Measurements from ENCODE around the gene SLC4A5. TPM values are rescaled to one million over a fixed set of nuclear protein-coding genes. Genes with fewer than 3 reads are reported as not detected.

SLC4A5 gene
- total and polyA plus RNA-seq, 7 donors = under 0.01 to 12.2 (median 1.8) TPM

- WGBS, 2 donors = 23 to 24% methylated on average over 4 of the region's 4 CpGs
- intact Hi-C loops (cut with DNase I) = no loop called here
- TF ChIP-seq EP300 (IDR thresholded peaks at IDR 0.05) = no peak
- no peak for TF ChIP-seq POLR2AphosphoS5 (IDR thresholded peaks at IDR 0.05)
- TF ChIP-seq POLR2A (IDR thresholded peaks at IDR 0.05) = no peak
- TF ChIP-seq, protein P1, sequence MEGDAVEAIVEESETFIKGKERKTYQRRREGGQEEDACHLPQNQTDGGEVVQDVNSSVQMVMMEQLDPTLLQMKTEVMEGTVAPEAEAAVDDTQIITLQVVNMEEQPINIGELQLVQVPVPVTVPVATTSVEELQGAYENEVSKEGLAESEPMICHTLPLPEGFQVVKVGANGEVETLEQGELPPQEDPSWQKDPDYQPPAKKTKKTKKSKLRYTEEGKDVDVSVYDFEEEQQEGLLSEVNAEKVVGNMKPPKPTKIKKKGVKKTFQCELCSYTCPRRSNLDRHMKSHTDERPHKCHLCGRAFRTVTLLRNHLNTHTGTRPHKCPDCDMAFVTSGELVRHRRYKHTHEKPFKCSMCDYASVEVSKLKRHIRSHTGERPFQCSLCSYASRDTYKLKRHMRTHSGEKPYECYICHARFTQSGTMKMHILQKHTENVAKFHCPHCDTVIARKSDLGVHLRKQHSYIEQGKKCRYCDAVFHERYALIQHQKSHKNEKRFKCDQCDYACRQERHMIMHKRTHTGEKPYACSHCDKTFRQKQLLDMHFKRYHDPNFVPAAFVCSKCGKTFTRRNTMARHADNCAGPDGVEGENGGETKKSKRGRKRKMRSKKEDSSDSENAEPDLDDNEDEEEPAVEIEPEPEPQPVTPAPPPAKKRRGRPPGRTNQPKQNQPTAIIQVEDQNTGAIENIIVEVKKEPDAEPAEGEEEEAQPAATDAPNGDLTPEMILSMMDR (IDR thresholded peaks at IDR 0.05) = no peak
- Histone ChIP-seq H3K9me3 (no peaks in the 10 kb centered on the region), H3K4me3 (no peak overlapping the region), H3K27ac (no peak overlapping the region), H3K36me3 (no peaks in the 10 kb centered on the region), H3K4me1 (no peaks in the 10 kb centered on the region), H3K27me3 (no peaks in the 10 kb centered on the region)
- DNase-seq = no peak
Observed at GRCh38 chr2:74290466-74291217, 52.6 kb downstream of the SLC4A5 start.

- TF ChIP-seq POLR2AphosphoS5 (IDR thresholded peaks at IDR 0.05) = no peak
- TF ChIP-seq POLR2A (IDR thresholded peaks at IDR 0.05) = no peak
- TF ChIP-seq, protein P1 (IDR thresholded peaks at IDR 0.05) = no peak
- no peak for TF ChIP-seq EP300 (IDR thresholded peaks at IDR 0.05)
- H3K4me3 ChIP-seq = no peak overlapping the region
- no peaks in the 10 kb centered on the region for H3K4me1 ChIP-seq
- DNase-seq = no peak
- no peak overlapping the region for H3K27ac ChIP-seq
- H3K9me3 ChIP-seq = no peaks in the 10 kb centered on the region
- 78 to 93% methylated on average over 3 of the region's 3 CpGs for WGBS, 2 donors
- intact Hi-C loops (cut with DNase I) = no loop called here
- H3K36me3 ChIP-seq = no peaks in the 10 kb centered on the region
- H3K27me3 ChIP-seq = no peaks in the 10 kb centered on the region
Observed at GRCh38 chr2:74290066-74290465, 53.1 kb downstream of the SLC4A5 start.

DNA sequence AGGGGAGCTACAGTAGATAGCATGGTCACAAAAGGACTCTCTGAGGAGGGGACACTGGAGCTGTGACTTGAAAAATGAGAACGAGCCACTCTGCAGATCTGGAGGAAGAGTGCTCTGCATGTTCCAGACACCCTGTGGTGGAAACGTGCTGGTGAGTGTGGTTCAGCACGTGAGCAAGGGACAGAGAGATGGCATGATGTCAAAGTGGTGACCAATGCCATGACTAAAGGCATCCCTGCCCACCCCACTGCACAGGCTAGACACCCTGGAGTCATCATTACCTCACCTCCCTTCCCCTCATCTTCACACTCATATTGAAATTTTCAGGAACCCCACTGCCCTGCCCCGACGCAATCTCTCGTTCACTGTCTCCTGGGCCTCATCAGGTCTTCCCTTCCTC, 56.5 kb downstream of the SLC4A5 start:
- Histone ChIP-seq H3K36me3 (no peaks in the 10 kb centered on the region), H3K27ac (no peak overlapping the region), H3K4me3 (no peak overlapping the region), H3K27me3 (no peaks in the 10 kb centered on the region), H3K9me3 (no peaks in the 10 kb centered on the region), H3K4me1 (no peaks in the 10 kb centered on the region)
- no peak for TF ChIP-seq POLR2A (IDR thresholded peaks at IDR 0.05)
- TF ChIP-seq EP300 (IDR thresholded peaks at IDR 0.05) = no peak
- TF ChIP-seq, protein P1 (IDR thresholded peaks at IDR 0.05) = no peak
- TF ChIP-seq POLR2AphosphoS5 (IDR thresholded peaks at IDR 0.05) = no peak
- 91 to 92% methylated on average over 6 of the region's 6 CpGs for WGBS, 2 donors
- intact Hi-C loops (cut with DNase I) = no loop called here
- no peak for DNase-seq

GRCh38 chr2:74281141-74281975, 61.9 kb downstream of the SLC4A5 start:
- no peak overlapping the region for H3K27ac ChIP-seq
- WGBS, 2 donors = 87 to 88% methylated on average over 10 of the region's 10 CpGs
- intact Hi-C loops (cut with DNase I) = no loop called here

More at GRCh38 chr2:74281141-74281975, 61.9 kb downstream of the SLC4A5 start:
- H3K4me1 ChIP-seq = no peaks in the 10 kb centered on the region
- no peaks in the 10 kb centered on the region for H3K27me3 ChIP-seq
- H3K4me3 ChIP-seq = no peak overlapping the region
- no peaks in the 10 kb centered on the region for H3K9me3 ChIP-seq
- no peak for DNase-seq
- TF ChIP-seq POLR2A (IDR thresholded peaks at IDR 0.05) (no peak), EP300 (IDR thresholded peaks at IDR 0.05) (no peak), POLR2AphosphoS5 (IDR thresholded peaks at IDR 0.05) (no peak)
- TF ChIP-seq, protein P1 (IDR thresholded peaks at IDR 0.05) = no peak
- no peaks in the 10 kb centered on the region for H3K36me3 ChIP-seq
